DLD1 (cell line): ENCODE data around the gene XK.
"Not testable (repeated sequence)": the region's sequence is repeated elsewhere in the genome, so short reads cannot be mapped to it uniquely, and the experiment has no call there.

Source experiments
- in situ Hi-C: cut with HindIII; loops from 2 replicates; pipeline ENCODE4 v1.10.0; 2017; ENCODE audit warnings: low sequenced_read_pairs

The XK gene

GRCh38 chrX:37685381-37686359, at the start of gene XK:
Gene XK (plus strand): TSS chrX:37685791. CDS start chrX:37685962, 171 bp downstream.
- in situ Hi-C loops = no loop called here

- in situ Hi-C loops = no loop called here
Observed at GRCh38 chrX:37638047-37638446, 47.5 kb upstream of the XK start.

GRCh38 chrX:37640142-37640541, 45.4 kb upstream of the XK start:
- in situ Hi-C loops = no loop called here

DNA sequence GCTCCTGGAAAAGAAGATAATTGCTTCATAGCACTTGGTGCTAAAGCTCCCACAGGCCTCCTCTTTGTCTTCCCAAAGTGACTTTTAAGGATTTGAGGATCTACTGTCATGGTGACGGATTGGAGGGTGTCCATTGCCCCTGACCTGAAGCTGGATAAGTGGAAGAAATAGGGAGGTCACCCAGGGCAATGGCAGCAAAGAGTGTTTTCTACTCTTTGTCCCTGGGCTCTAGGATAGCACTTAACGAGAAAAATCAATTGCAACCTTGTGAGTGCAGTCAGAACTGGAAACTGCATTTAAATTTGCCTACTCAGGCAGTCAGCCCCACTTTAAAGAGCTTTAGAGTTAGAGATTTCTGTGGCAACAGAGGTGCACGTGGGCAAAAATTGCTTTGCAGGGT, 43.7 kb upstream of the XK start:
- in situ Hi-C loops = no loop called here

- in situ Hi-C loops = no loop called here
Observed at GRCh38 chrX:37644381-37645305, 40.9 kb upstream of the XK start.

GRCh38 chrX:37646254-37646653, 39.3 kb upstream of the XK start:
- in situ Hi-C loops = no loop called here

DNA sequence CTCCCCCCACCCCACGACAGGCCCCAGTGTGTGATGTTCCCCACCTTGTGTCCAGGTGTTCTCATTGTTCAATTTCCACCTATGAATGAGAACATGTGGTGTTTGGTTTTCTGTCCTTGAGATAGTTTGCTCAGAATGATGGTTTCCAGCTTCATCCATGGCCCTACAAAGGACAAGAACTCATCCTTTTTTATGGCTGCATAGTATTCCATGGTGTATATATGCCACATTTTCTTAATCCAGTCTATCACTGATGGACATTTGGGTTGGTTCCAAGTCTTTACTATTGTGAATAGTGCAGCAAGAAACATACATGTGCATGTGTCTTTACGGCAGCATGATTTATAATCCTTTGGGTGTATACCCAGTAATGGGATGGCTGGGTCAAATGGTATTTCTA, 34.7 kb upstream of the XK start:
- in situ Hi-C loops = not testable (repeated sequence)

- in situ Hi-C loops = no loop called here
Observed at GRCh38 chrX:37651921-37652452, 33.6 kb upstream of the XK start.

DNA sequence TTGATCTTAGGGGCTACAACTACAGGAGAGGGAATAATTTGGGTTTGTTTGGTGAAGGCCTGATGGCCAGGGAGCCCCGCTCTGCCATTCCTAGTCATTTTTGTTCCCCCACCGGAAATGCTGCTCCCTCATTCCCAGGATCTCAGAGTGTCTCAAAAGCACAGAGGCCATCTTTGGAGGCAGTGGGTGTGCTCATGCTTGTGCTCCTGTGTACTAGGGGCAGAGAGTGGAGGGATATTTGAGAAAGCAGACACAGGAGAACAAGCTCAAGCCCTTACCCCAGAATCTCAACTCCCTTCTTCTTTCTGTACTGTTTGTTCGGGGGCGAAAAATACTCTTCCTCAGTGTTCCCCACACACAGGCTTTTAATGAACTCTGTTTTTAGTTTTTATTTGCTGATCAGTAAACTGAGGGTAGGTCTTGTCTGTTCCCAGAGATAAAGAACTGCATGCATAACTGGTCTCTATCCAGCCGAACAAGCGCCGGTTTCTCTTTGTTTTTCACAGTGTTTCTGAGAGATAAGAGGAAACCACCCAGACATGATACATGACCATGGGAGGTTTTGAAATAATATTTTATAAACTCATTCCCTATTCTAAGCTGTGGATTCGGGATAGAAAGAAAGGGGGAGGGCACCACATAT, 32.9 kb upstream of the XK start:
- in situ Hi-C loops = no loop called here

GRCh38 chrX:37653397-37654085, 32.0 kb upstream of the XK start:
- in situ Hi-C loops = no loop called here

- in situ Hi-C loops = no loop called here
Observed at GRCh38 chrX:37658343-37659030, 27.1 kb upstream of the XK start.

DNA sequence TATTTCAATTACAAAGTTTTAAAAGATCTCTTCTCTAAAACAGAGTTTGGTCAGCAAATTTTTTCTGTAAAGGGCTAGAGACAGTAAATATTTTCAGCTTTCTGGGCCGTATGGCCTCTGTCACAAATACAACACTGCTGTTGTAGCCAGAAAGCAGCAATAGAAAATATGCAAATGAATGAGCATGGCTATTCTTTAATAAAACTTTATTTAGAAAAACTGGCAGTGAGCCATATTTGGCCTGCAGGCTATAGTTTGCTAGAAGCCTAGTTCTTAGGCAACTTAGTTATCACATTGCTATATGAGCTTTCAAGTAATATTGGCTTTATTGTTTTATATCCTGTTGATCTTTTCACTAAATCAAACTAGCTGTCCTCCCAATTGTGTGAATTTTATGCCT, 26.5 kb upstream of the XK start:
- in situ Hi-C loops = no loop called here

DNA sequence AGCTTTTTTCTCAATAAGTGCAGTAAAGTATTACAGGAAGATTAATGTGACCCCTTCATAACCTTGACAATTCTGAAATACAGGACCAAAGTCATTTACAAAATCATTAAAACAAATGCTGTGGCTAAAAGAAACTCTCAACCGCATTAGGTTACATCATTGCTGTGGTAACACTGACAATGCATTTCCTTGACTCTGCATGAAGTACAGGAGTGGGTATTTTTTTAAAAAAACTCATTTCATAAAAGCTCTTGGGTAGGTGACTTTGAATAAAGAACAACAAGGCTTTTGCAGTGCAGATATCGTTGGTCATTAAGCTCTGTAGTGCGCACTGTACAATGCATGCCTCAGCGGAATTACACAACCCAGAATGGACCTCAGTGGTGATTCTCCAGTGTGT, 23.4 kb upstream of the XK start:
- in situ Hi-C loops = no loop called here

DNA sequence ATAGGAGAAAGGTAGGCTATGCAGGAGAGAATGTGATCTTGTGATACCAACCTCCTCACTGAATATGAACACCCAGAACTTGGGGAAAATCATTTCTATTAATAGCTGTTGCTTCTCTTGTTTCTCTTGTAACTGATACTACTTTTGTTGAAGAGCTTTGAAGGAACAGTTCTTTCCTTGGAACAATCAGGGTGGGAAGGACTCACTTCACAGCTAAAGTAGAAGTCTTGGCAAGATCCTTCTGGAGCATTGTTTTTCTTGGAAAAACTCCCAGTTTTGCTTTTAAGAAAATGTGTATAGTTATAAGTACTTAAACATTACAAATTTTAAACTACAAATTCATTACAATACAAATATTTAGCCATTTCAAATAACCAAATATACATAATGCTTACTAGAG, 19.1 kb upstream of the XK start:
- in situ Hi-C loops = no loop called here

- in situ Hi-C loops = no loop called here
Observed at GRCh38 chrX:37667141-37667540, 18.4 kb upstream of the XK start.

DNA sequence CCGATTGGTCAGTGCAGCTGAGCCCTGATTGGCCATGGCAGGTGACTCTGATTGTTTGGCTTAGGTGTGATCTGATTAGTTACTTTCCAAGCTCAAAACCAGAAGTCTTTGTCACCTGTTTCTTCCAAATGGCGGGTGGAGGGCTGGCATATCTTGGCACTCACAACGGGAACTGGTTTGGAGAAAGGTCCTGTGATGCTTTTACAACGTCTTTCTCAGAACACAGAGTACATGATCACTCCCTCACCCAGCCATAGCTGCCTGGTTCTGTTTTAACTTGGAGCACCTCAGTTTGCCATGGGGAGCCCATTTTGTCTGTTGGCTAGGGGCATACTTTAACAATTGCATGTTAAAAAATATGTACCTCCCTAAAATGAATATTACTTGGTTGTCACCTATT, 13.0 kb upstream of the XK start:
- in situ Hi-C loops = no loop called here

- in situ Hi-C loops = no loop called here
Observed at GRCh38 chrX:37676811-37677210, 8.8 kb upstream of the XK start.

GRCh38 chrX:37677243-37677642, 8.3 kb upstream of the XK start:
- in situ Hi-C loops = no loop called here

DNA sequence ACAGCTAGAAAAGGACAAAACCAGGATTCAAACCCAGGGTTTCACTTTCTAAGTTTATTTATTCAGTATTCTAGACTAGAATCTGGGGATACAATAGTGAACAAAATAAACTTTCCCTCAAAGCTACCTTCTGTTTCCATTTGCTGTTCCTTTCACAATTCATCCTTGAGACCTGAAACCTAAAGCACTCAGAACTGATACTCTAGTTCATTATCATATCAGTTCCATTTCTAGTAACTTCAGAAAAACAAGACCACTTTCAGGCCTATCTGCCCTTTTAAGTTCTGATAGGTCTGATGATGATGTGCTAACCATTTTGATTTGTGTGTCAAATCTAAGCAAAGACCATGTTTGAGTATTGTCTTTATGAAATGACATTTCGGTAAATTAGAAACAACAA, 7.8 kb upstream of the XK start:
- in situ Hi-C loops = no loop called here

GRCh38 chrX:37678574-37678973, 7.0 kb upstream of the XK start:
- in situ Hi-C loops = no loop called here
